Fibroblast of the conjunctiva (primary cell): ENCODE measurements around the gene MDK.

Experiments
- DNase-seq: peaks from one replicate; pipeline ENCODE4 v3.0.0-alpha.2; 2010; ENCODE audit warnings: low read depth

MDK gene

DNA sequence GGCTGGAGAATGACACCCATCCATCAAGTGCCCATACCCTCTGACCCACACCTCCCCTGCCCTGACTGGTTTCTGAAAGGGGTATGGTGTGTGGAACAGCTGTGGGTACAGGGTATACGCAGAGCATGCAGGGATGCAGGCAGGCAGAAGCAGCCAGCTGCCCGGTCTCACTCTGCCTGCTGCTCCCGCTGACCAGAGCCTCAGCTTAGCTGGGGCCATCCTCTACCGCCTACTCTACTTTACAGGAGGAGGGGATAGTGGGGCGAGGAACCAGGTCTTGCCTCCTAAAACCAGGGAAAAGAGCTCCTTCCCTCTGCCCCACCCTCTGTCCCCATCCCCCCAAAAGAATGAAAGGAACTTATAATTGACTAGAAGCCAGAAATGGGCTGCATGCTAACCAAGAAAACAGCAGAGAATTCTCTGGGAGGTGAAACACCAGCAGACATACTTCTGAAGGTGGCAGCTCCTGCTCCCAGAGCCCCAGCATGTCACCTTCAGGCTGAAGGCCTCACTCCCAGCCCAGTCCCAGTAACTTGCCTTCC is 23.1 kb downstream of the MDK start:
- DNase-seq = no peak

GRCh38 chr11:46407635-46408034 is 26.2 kb downstream of the MDK start:
- DNase-seq = no peak

GRCh38 chr11:46408407-46408986 is 27.0 kb downstream of the MDK start:
- DNase-seq = no peak

DNA sequence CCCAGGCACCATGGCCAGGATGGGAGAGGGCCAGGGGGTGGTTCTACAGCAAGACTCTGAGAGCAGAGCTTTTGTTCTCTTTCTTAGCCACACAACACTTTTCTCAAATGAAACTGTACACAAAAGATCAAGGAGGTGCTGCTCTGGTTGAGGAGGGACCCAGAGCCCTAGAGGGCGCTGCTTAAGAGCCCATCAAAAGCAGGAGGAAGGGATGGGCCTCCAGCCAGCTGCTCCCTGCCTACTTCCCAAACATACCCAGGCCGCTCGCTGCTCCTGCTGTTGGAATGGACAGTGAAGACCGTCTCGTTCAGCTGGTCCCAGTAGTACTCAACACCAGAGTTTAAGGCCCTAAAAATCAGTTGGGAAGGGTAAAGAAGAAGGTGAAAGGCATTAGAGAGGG is 28.6 kb downstream of the MDK start:
- no peak for DNase-seq

DNA sequence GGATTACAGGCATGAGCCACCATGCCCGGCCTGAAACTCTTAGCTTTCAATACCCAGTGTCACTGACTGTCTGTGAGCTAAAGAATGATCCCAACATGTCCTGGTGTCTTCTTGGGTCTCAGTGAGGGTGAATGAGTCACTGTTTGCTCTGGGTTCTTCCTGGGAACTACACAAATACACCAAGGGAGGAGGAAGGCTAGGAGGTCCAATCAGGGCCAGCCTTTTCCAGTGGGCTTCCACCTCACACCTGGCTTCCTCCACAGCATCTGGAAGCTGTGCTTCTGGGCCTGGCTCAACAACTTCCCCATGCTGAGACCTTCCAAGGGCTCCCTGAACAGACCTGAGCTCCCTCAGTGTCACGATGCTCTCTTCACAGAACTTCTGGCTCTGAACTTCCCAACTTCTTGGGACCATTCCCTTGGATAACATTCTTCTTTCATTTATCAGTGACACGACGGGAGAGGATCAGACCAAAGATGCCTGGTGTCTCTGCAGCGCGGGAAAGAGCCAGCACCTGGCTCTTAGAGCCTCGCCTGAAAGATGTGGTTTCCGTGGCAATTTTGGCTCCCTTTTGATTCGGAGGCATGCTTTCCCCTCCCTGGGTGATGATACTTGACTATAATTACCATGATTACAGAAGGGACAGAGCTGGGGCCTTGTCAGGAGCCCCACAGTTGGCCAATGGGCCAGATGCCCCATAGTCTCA is 32.4 kb downstream of the MDK start:
- no peak for DNase-seq

- DNase-seq = no peak
Measured at GRCh38 chr11:46414466-46414796, 33.0 kb downstream of the MDK start.

GRCh38 chr11:46414879-46415278 is 33.4 kb downstream of the MDK start:
- no peak for DNase-seq

DNA sequence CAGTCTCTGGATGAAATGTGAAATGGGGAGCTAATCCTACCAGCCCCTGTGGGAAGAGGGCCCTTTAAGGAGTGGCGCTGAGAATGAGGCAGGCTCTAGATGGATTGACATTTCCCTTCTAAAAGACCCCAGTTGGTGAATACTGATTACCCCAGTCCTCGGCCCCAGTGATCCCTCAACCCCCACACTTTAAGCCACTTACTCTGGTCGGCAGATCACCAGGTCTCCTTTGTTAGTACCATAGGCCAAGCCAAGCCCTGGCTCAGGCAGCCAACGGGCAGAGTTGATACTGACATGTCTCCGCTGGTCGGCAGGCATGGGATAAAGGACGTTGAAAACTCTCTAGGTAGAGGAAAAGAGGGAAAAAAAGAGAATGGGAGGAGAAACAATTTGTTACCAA is 36.2 kb downstream of the MDK start:
- DNase-seq = no peak

GRCh38 chr11:46418751-46419150 is 37.3 kb downstream of the MDK start:
- no peak for DNase-seq

DNA sequence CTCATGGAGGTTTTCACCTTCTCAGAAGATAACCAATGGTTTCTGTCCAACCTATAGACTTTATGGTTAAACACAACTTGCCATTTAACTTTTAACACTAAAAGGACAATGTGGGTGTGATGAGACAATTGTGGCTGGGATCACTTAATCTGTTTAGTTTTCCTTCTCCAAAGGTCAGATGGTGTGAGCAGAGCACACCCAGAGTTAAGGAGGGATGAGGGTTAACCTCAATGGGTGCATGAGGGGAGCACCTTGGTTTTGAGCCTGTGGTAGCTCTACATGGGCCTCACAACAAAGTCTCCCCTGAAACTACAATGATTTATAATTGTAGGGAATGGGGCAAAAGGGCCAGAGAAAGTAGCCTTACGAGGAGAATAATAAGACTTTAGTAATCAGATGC is 39.0 kb downstream of the MDK start:
- no peak for DNase-seq

DNA sequence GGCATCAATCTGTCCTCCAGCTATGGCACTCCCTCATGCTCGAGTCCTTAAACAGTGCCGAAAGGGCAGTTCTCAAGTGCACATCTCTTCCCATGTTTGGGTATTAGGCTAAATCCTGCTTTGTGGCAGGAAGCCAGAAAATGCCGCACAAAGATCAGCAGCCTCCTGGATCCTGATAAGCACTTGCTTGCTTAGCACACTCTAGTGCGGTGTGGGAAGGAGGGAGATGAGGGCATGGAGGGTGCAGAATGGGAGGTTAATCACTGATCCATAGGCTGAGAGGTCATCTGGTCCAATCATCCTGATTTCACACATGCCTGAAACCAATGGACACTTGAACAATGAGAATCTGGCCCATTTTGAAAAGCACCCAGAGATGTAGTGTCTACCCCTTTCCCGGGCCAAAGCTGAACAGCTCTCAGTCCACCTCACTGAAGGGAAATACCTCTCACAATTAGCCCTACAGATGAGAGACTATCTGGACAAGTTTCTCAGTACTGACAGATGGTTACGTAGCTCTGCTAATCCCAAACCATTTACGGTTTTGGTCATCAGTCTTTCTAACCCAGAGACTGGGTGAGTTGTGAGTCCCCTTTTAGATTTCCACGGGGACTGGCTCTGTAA is 39.9 kb downstream of the MDK start:
- no peak for DNase-seq

GRCh38 chr11:46422588-46422987 is 41.1 kb downstream of the MDK start:
- no peak for DNase-seq

- DNase-seq = no peak
Measured at GRCh38 chr11:46426233-46426991, 44.9 kb downstream of the MDK start.

DNA sequence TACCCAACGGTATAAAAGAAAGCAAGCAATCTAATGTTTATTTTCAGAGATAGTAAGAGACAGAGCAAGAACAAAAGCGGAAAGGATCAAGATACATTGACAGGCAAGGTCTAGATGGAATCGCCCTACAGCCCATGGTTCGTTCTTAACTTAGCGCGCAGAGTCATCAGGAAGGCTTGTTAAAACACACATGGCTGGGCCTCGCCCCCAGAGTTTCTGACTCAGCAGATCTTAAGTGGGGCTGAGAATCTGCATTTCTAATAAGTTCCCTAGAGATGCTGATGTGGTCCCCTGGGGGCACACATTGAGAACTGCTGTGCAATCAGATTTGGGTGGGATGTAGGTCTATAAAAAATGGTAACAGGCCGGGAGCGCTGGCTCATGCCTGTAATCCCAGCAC is 45.9 kb downstream of the MDK start:
- no peak for DNase-seq

- no peak for DNase-seq
Measured at GRCh38 chr11:46429717-46430116, 48.2 kb downstream of the MDK start.

GRCh38 chr11:46431211-46431610 is 49.7 kb downstream of the MDK start:
- DNase-seq = no peak
